ENCODE results near the gene CWC22. TPM values are rescaled to one million over a fixed set of nuclear protein-coding genes. Genes with fewer than 3 reads are reported as not detected.

Gene CWC22
- total and polyA plus RNA-seq, 2 of the 8 experiments (the other 6 are each of a cell fraction or from before 2014, with no cell fraction given) = 3.7 to 34.0 TPM

GRCh38 chr2:180056367-180057118 is 49.4 kb upstream of the CWC22 start (continued):
- TF ChIP-seq, protein P1, sequence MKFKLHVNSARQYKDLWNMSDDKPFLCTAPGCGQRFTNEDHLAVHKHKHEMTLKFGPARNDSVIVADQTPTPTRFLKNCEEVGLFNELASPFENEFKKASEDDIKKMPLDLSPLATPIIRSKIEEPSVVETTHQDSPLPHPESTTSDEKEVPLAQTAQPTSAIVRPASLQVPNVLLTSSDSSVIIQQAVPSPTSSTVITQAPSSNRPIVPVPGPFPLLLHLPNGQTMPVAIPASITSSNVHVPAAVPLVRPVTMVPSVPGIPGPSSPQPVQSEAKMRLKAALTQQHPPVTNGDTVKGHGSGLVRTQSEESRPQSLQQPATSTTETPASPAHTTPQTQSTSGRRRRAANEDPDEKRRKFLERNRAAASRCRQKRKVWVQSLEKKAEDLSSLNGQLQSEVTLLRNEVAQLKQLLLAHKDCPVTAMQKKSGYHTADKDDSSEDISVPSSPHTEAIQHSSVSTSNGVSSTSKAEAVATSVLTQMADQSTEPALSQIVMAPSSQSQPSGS (IDR thresholded peaks at IDR 0.05; ENCODE audit: low read length) = 0 out of 2 replicates have a peak, but pooled peaks have one; percentile 18
- TF ChIP-seq ASH2L (IDR thresholded peaks at IDR 0.05; ENCODE audit: low read length) (peak; percentile 65), TEAD4 (IDR thresholded peaks at IDR 0.05; ENCODE audit: low read depth, low read length) (peak; percentile 94), EP300 (IDR thresholded peaks at IDR 0.05; ENCODE audit: borderline replicate concordance in 1 of 2, low read depth in 2 of 2, low read length in 2 of 2) (peak in 1 of 2 experiments; percentile 89; a peak in 2 of 3 replicates), HDAC2 (IDR thresholded peaks at IDR 0.05; ENCODE audit: borderline replicate concordance in 1 of 2, low read depth in 2 of 2, low read length in 2 of 2) (peak in 1 of 2 experiments; percentile 81; a peak in 2 of 4 replicates), CHD2 (IDR thresholded peaks at IDR 0.05; ENCODE audit: low read length) (0 out of 2 replicates have a peak, but pooled peaks have one; percentile 26), SP1 (IDR thresholded peaks at IDR 0.05; ENCODE audit: low read depth, low read length) (peak; percentile 37; the same call in 1 of the 2 replicates), TAF7 (optimal IDR thresholded peaks at IDR 0.05; ENCODE audit: borderline replicate concordance, low read depth, low read length) (peak; percentile 50), JUND (IDR thresholded peaks at IDR 0.05; ENCODE audit: low read length) (0 out of 2 replicates have a peak, but pooled peaks have one; percentile 32), TCF12 (IDR thresholded peaks at IDR 0.05; ENCODE audit: low read depth, low read length) (0 out of 2 replicates have a peak, but pooled peaks have one; percentile 79)

Data from H1 (cell line).